Aorta (tissue), 5 donors: ENCODE results near the gene AFAP1L1. TPM values are rescaled to one million over a fixed set of nuclear protein-coding genes. Genes with fewer than 3 reads are reported as not detected.
A peak's percentile ranks its signal among the peaks of the same experiment; 100 is the strongest.

Experiments used
- ATAC-seq: fragments of 200-7000 bp; cut with Tn5 transposase; one replicate; pipeline ENCODE4 v1.9.1; 2022; ENCODE audit warnings: moderate library complexity; ENCODE audit not compliant: low FRiP score
- DNase-seq, 2 donors: peaks; one replicate each; pipeline ENCODE4 v3.0.0-alpha.2; 2020
- H3K27ac ChIP-seq, 2 donors: one replicate each; pipeline ENCODE4 v1.5.1; 2013; ENCODE audit warnings: low read length in 2 of 2, mild to moderate bottlenecking in 2 of 2, moderate library complexity in 2 of 2, control low read depth in 1 of 2, inconsistent platforms in 1 of 2, low read depth in 1 of 2
- H3K27me3 ChIP-seq, 2 donors: one replicate each; pipeline ENCODE4 v1.6.1; 2013; ENCODE audit warnings: control low read depth in 1 of 2, low read length in 1 of 2, mild to moderate bottlenecking in 1 of 2, moderate library complexity in 1 of 2; ENCODE audit not compliant: insufficient read depth in 2 of 2, control insufficient read depth in 1 of 2
- H3K36me3 ChIP-seq, 2 donors: one replicate each; pipeline ENCODE4 v1.6.1; 2013; ENCODE audit warnings: control low read depth in 1 of 2, low read length in 1 of 2, mild to moderate bottlenecking in 1 of 2; ENCODE audit not compliant: insufficient read depth in 2 of 2, control insufficient read depth in 1 of 2
- H3K4me1 ChIP-seq, 2 donors: one replicate each; pipeline ENCODE4 v1.6.1; 2013; ENCODE audit warnings: low read length in 2 of 2, control low read depth in 1 of 2, mild to moderate bottlenecking in 1 of 2, moderate library complexity in 1 of 2; ENCODE audit not compliant: insufficient read depth in 2 of 2, control insufficient read depth in 1 of 2
- H3K4me3 ChIP-seq, 2 donors: one replicate each; pipeline ENCODE4 v1.5.1; 2013; ENCODE audit warnings: low read length in 2 of 2, control low read depth in 1 of 2, mild to moderate bottlenecking in 1 of 2
- H3K9me3 ChIP-seq: one replicate; pipeline ENCODE4 v1.6.1; 2013; ENCODE audit warnings: mild to moderate bottlenecking, low read length; ENCODE audit not compliant: control insufficient read depth
- WGBS, 2 donors: extraction: QIAGEN DNeasy Blood & Tissue Kit; methylation state at CpG; one replicate each; pipeline ENCODE4 v1.1.7; 2013; 5-methylcytosine and 5-hydroxymethylcytosine counted together
- intact Hi-C, 2 donors: fragments of 100-400 bp; cut with DNase I; formaldehyde crosslinking; loops; one replicate each; pipeline versions ENCODE4 v1.14.2 to v1.15.0; 2022
- polyA plus RNA-seq, 2 donors: library from polyadenylated mRNA; stranded (reverse); fragments of 200-250 nt; gene quantifications; one replicate each; pipeline ENCODE4 v1.2.3, GENCODE V29; 2013
- total RNA-seq, 2 donors: library from RNA; stranded (reverse); fragmentation: NEBNext Ultra II Directional; extraction: Animal tissue kit (Norgen Biotek cat#: 25700); gene quantifications; one replicate each; pipeline ENCODE4 v1.2.1, GENCODE V29; 2021
- donor health status: healthy with polysubstance abuse.
- donor health status: Bipolar disorder and iron deficiency.
- donor health status: DM: no; HTN: no; CAD: no.
- donor health status: DM: no; HTN: no; CAD: no.
- donor health status: DM: yes; HTN: yes; CAD: no.

AFAP1L1 gene
- total and polyA plus RNA-seq, 4 donors: 1.3 to 27.9 (median 7.7) TPM

DNA sequence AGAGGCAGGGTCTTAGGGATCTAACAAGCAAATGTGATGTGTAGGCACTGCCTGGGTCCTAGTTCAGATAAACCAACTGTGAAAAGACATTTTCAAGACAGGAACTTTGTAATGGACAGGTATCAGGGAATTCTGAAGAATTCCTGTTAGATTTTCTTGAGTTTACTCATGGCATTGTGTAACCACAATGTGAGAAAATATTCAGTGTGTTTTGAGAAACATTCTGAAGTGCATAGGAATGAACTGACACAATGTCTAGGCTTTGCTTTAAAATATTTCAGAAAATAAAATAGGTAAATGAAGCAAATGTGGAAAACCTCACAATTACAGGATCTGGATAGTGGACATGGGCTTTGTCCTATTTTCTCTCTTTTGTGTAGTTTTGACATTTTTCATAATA lies 15.2 kb upstream of the AFAP1L1 start:
- Histone ChIP-seq H3K36me3 (no peaks in the 10 kb centered on the region), H3K4me3 (no peak overlapping the region), H3K4me1 (no peaks in the 10 kb centered on the region), H3K27me3 (no peaks in the 10 kb centered on the region), H3K9me3 (no peaks in the 10 kb centered on the region), H3K27ac (no peak overlapping the region)
- ATAC-seq (no peak), DNase-seq (no peak)
- intact Hi-C loops: no loop called here

GRCh38 chr5:149257131-149257530 lies 14.5 kb upstream of the AFAP1L1 start:
- 61 to 64% methylated on average over 1 of the region's 1 CpG for WGBS, 2 donors
- H3K4me3 ChIP-seq: no peak overlapping the region
- no peak overlapping the region for H3K27ac ChIP-seq
- intact Hi-C loops: no loop called here
- no peaks in the 10 kb centered on the region for H3K9me3 ChIP-seq
- DNase-seq: no peak
- no peak for ATAC-seq
- H3K27me3 ChIP-seq: no peaks in the 10 kb centered on the region
- H3K4me1 ChIP-seq: no peaks in the 10 kb centered on the region
- no peaks in the 10 kb centered on the region for H3K36me3 ChIP-seq

- Histone ChIP-seq H3K27me3 (no peaks in the 10 kb centered on the region), H3K36me3 (no peaks in the 10 kb centered on the region), H3K9me3 (no peaks in the 10 kb centered on the region), H3K27ac (no peak overlapping the region), H3K4me3 (no peak overlapping the region), H3K4me1 (no peaks in the 10 kb centered on the region)
- intact Hi-C loops: no loop called here
- WGBS, 2 donors: 77 to 79% methylated on average over 10 of the region's 10 CpGs
- no peak for DNase-seq
- ATAC-seq: no peak
These were observed 13.6 kb upstream of the AFAP1L1 start for GRCh38 chr5:149257889-149258705.

DNA sequence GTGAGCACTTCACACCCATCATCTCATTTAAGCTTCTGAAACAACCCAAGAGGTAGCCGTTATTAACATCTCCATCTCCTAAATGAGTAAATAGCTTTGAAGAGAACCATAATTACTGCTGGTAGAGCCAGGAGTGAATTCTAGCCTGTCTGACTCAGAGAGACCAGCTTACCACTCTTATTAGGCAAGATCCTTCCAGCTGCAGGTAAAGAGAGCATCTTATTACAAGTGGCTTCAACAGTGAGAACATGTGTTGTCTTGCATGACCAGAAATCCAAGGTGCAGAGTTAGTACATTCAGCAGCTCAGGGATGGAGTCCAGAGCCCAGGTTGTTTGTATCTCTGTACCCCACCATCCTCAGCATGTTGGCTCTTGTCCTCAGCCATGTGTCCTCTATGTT lies 10.9 kb upstream of the AFAP1L1 start:
- intact Hi-C loops: no loop called here
- 83 to 92% methylated on average over 1 of the region's 1 CpG for WGBS, 2 donors
- H3K27ac ChIP-seq: no peak overlapping the region
- H3K4me1 ChIP-seq: no peaks in the 10 kb centered on the region
- ATAC-seq: no peak
- no peak for DNase-seq
- no peaks in the 10 kb centered on the region for H3K36me3 ChIP-seq
- H3K9me3 ChIP-seq: no peaks in the 10 kb centered on the region
- H3K4me3 ChIP-seq: no peak overlapping the region
- no peaks in the 10 kb centered on the region for H3K27me3 ChIP-seq

DNA sequence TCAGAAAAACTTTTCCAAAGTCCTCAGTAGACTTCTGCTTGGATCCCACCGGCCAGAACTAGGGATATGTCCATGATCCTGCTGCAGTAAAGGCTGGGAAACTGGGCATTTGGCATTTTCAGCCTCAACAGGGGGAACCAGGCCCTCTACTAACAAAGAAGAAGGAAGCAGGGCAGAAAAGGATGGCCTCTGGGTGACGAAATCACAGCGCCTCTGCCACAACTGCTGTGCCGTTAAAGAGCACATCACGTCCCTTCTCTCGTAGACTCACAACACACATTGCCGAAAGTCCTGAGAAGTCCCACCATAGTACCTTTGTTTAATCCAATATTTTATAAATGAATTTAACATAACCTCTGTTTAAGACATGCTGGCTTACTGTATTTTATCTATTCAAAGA lies 10.4 kb upstream of the AFAP1L1 start:
- H3K4me3 ChIP-seq: no peak overlapping the region
- DNase-seq (peak in 1 of 2 donors; percentile 9), ATAC-seq (no peak)
- H3K4me1 ChIP-seq: no peaks in the 10 kb centered on the region
- 78 to 84% methylated on average over 7 of the region's 7 CpGs for WGBS, 2 donors
- H3K36me3 ChIP-seq: no peaks in the 10 kb centered on the region
- no peaks in the 10 kb centered on the region for H3K27me3 ChIP-seq
- H3K9me3 ChIP-seq: no peaks in the 10 kb centered on the region
- H3K27ac ChIP-seq: no peak overlapping the region
- intact Hi-C loops: no loop called here

- H3K27ac ChIP-seq: no peak overlapping the region
- no peaks in the 10 kb centered on the region for H3K9me3 ChIP-seq
- H3K27me3 ChIP-seq: no peaks in the 10 kb centered on the region
- 70 to 74% methylated on average over 4 of the region's 4 CpGs for WGBS, 2 donors
- H3K4me3 ChIP-seq: no peak overlapping the region
- intact Hi-C loops: no loop called here
- ATAC-seq (no peak), DNase-seq (no peak)
- no peaks in the 10 kb centered on the region for H3K4me1 ChIP-seq
- no peaks in the 10 kb centered on the region for H3K36me3 ChIP-seq
These were observed 9.3 kb upstream of the AFAP1L1 start for GRCh38 chr5:149262315-149262714.

- ATAC-seq (no peak), DNase-seq (peak in 1 of 2 donors; percentile 10)
- WGBS, 2 donors: 28 to 37% methylated on average over 12 of the region's 12 CpGs
- no peak overlapping the region for H3K27ac ChIP-seq
- no peaks in the 10 kb centered on the region for H3K9me3 ChIP-seq
- H3K4me3 ChIP-seq: no peak overlapping the region
- no peaks in the 10 kb centered on the region for H3K27me3 ChIP-seq
- H3K36me3 ChIP-seq: no peaks in the 10 kb centered on the region
- intact Hi-C loops: no loop called here
- no peaks in the 10 kb centered on the region for H3K4me1 ChIP-seq
These were observed 7.1 kb upstream of the AFAP1L1 start for GRCh38 chr5:149264439-149265067.

GRCh38 chr5:149265068-149265465 lies 6.6 kb upstream of the AFAP1L1 start:
- H3K4me1 ChIP-seq: no peaks in the 10 kb centered on the region
- intact Hi-C loops: no loop called here
- DNase-seq (no peak), ATAC-seq (no peak)
- H3K4me3 ChIP-seq: no peak overlapping the region
- H3K9me3 ChIP-seq: no peaks in the 10 kb centered on the region
- H3K27ac ChIP-seq: no peak overlapping the region
- WGBS, 2 donors: 82 to 85% methylated on average over 7 of the region's 7 CpGs
- H3K36me3 ChIP-seq: no peaks in the 10 kb centered on the region
- H3K27me3 ChIP-seq: no peaks in the 10 kb centered on the region

DNA sequence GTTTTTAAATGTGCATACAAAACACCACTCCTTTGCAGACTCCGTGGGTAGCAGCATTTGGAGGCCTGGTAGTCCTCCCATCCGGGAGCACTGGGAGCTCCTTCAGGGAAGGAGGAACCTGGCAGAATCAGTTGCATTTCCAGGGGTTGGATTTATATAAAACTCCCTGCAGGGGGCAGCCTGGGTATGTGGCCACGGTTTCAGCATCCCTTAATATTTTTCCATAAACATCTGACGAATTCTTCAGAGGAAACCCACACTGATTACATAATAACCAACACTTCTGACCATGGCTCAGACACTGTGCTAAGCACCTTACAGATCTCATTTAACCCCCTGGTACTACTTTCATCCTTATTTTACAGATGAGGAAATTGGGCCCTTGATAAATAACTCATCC lies 6.1 kb upstream of the AFAP1L1 start:
- WGBS, 2 donors: 13 to 16% methylated on average over 4 of the region's 4 CpGs
- Histone ChIP-seq H3K36me3 (no peaks in the 10 kb centered on the region), H3K4me1 (no peaks in the 10 kb centered on the region), H3K4me3 (no peak overlapping the region), H3K27ac (no peak overlapping the region), H3K9me3 (no peaks in the 10 kb centered on the region), H3K27me3 (no peaks in the 10 kb centered on the region)
- DNase-seq: no peak
- ATAC-seq: peak; percentile 47
- intact Hi-C loops: no loop called here
